IMR-90 (cell line): ENCODE measurements around the gene HCN3. TPM values are rescaled to one million over a fixed set of nuclear protein-coding genes. Genes with fewer than 3 reads are reported as not detected.

Experiments used
- ATAC-seq: fragments of 200-7000 bp; cut with Tn5 transposase; 2 replicates; pipeline ENCODE4 v1.9.1; 2020; ENCODE audit warnings: low read depth, mild to moderate bottlenecking, moderate library complexity
- BruUV-seq: library from RNA; stranded (reverse); fragments of 400-500 nt; replicated peaks from 2 replicates; lab custom pipeline; 2021; lab: Mats Ljungman, UMichigan
- CTCF ChIA-PET: fragments of 300-600 bp; formaldehyde crosslinking; extraction: SDS; loops from one replicate; lab custom pipeline; 2021; ENCODE audit warnings: antibody characterized with exemption; lab: Yijun Ruan, JAX
- POLR2A ChIA-PET: fragments of 300-600 bp; sonication (Branson Sonifier 250); formaldehyde crosslinking; loops from one replicate; lab custom pipeline; 2022; ENCODE audit warnings: antibody characterized with exemption; ENCODE audit not compliant: unreplicated experiment; lab: Charles Lee
- DNase-seq: peaks from one replicate; pipeline ENCODE4 v3.0.0; 2013
- H2AFZ ChIP-seq: replicated peaks from 2 replicates; pipeline ENCODE3; 2013; ENCODE audit warnings: low read length, mild to moderate bottlenecking; ENCODE audit not compliant: poor library complexity
- H2AK5ac ChIP-seq: 2 replicates; pipeline ENCODE4 v1.6.1; 2013; ENCODE audit warnings: low read depth, low read length, inconsistent platforms
- H2AK9ac ChIP-seq: replicated peaks from 2 replicates; pipeline ENCODE3; 2013; ENCODE audit warnings: mild to moderate bottlenecking, low read depth, low read length, moderate library complexity; ENCODE audit not compliant: poor library complexity
- H2BK120ac ChIP-seq: 2 replicates; pipeline ENCODE4 v1.6.1; 2013; ENCODE audit warnings: low read depth, low read length, inconsistent platforms
- H2BK15ac ChIP-seq: 3 replicates; pipeline ENCODE4 v1.6.1; 2013; ENCODE audit warnings: low read depth, low read length, inconsistent platforms
- H2BK20ac ChIP-seq: 2 replicates; pipeline ENCODE4 v1.6.1; 2013; ENCODE audit warnings: low read depth, mild to moderate bottlenecking, inconsistent platforms, low read length, moderate library complexity
- H2BK5ac ChIP-seq: 2 replicates; pipeline ENCODE4 v1.6.1; 2013; ENCODE audit warnings: mild to moderate bottlenecking, low read depth, low read length, inconsistent platforms; ENCODE audit not compliant: poor library complexity, severe bottlenecking
- H3K14ac ChIP-seq: replicated peaks from 2 replicates; pipeline ENCODE4 v1.6.1; 2013; ENCODE audit warnings: low read depth, low read length, inconsistent platforms
- H3K18ac ChIP-seq: 2 replicates; pipeline ENCODE4 v1.6.1; 2013; ENCODE audit warnings: low read depth, low read length, control low read depth
- H3K23ac ChIP-seq: 2 replicates; pipeline ENCODE4 v1.6.1; 2013; ENCODE audit warnings: low read depth, low read length, inconsistent platforms
- H3K27ac ChIP-seq: 2 replicates; pipeline ENCODE4 v1.5.1; 2013; ENCODE audit warnings: mild to moderate bottlenecking, control low read depth, low read length; ENCODE audit not compliant: insufficient read depth
- H3K27me3 ChIP-seq: 2 replicates; pipeline ENCODE4 v1.6.1; 2013; ENCODE audit warnings: low read length; ENCODE audit not compliant: control insufficient read depth, insufficient read depth
- H3K36me3 ChIP-seq: 2 replicates; pipeline ENCODE4 v1.6.1; 2013; ENCODE audit warnings: low read length, mixed read lengths; ENCODE audit not compliant: control insufficient read depth, insufficient read depth
- H3K4ac ChIP-seq: 2 replicates; pipeline ENCODE4 v1.6.1; 2013; ENCODE audit warnings: low read depth, low read length, inconsistent platforms
- H3K4me1 ChIP-seq: 2 replicates; pipeline ENCODE4 v1.6.1; 2013; ENCODE audit warnings: low read length, mixed read lengths; ENCODE audit not compliant: control insufficient read depth, insufficient read depth
- H3K4me2 ChIP-seq: 2 replicates; pipeline ENCODE4 v1.6.1; 2013; ENCODE audit warnings: low read depth, mild to moderate bottlenecking, control low read depth, low read length, moderate library complexity
- H3K4me3 ChIP-seq: 2 replicates; pipeline ENCODE4 v1.5.1; 2013; ENCODE audit warnings: low read depth, mild to moderate bottlenecking, control low read depth, low read length, moderate library complexity; ENCODE audit not compliant: insufficient read depth
- H3K56ac ChIP-seq: 2 replicates; pipeline ENCODE4 v1.6.1; 2013; ENCODE audit warnings: low read length, inconsistent platforms; ENCODE audit not compliant: insufficient read depth; ENCODE audit errors: extremely low read depth
- H3K79me1 ChIP-seq, 2 experiments: 2 replicates each; pipeline ENCODE4 v1.6.1; 2013; ENCODE audit warnings: low read length in 2 of 2, inconsistent platforms in 1 of 2, low read depth in 1 of 2
- H3K9ac ChIP-seq: 2 replicates; pipeline ENCODE4 v1.6.1; 2013; ENCODE audit warnings: low read depth, low read length, control low read depth
- H3K9me1 ChIP-seq: 2 replicates; pipeline ENCODE4 v1.6.1; 2013; ENCODE audit warnings: low read length, inconsistent platforms; ENCODE audit not compliant: insufficient read depth
- H3K9me3 ChIP-seq: 2 replicates; pipeline ENCODE4 v1.6.1; 2013; ENCODE audit warnings: low read length; ENCODE audit not compliant: control insufficient read depth, insufficient read depth
- H4K20me1 ChIP-seq: 2 replicates; pipeline ENCODE4 v1.6.1; 2013; ENCODE audit warnings: low read length, inconsistent platforms; ENCODE audit not compliant: insufficient read depth
- H4K5ac ChIP-seq: 2 replicates; pipeline ENCODE4 v1.6.1; 2013; ENCODE audit warnings: mild to moderate bottlenecking, low read depth, low read length, control low read depth
- H4K8ac ChIP-seq, 2 experiments: 2 replicates each; pipeline ENCODE4 v1.6.1; 2013; ENCODE audit warnings: low read depth in 2 of 2, low read length in 2 of 2, control low read depth in 1 of 2, inconsistent platforms in 1 of 2
- H4K91ac ChIP-seq: 2 replicates; pipeline ENCODE4 v1.6.1; 2013; ENCODE audit warnings: low read depth, low read length, inconsistent platforms; ENCODE audit not compliant: insufficient read depth
- BHLHE40 ChIP-seq: fragments of 150-350 bp; IDR thresholded peaks from 2 replicates; pipeline ENCODE4 v1.6.1; 2016; ENCODE audit warnings: mild to moderate bottlenecking, low read depth, low read length
- CEBPB ChIP-seq: IDR thresholded peaks from 2 replicates; pipeline ENCODE4 v1.6.1; 2012; ENCODE audit warnings: low read depth, low read length, improper control_type of control experiment
- CHD1 ChIP-seq: IDR thresholded peaks from 2 replicates; pipeline ENCODE4 v1.6.1; 2012; ENCODE audit warnings: low read depth, low read length, improper control_type of control experiment
- CTCF ChIP-seq: conservative IDR thresholded peaks from 2 replicates; pipeline ENCODE4 v1.5.1; 2012; ENCODE audit warnings: mild to moderate bottlenecking, low read depth, low read length, improper control_type of control experiment
- ELK1 ChIP-seq: fragments of 150-350 bp; IDR thresholded peaks from 2 replicates; pipeline ENCODE4 v1.6.1; 2016; ENCODE audit warnings: low read depth, mild to moderate bottlenecking, low read length, moderate library complexity, borderline replicate concordance
- FOS ChIP-seq: fragments of 150-350 bp; IDR thresholded peaks from 2 replicates; pipeline ENCODE4 v1.6.1; 2016; ENCODE audit warnings: low read depth, low read length
- MAFK ChIP-seq: IDR thresholded peaks from 2 replicates; pipeline ENCODE4 v1.6.1; 2012; ENCODE audit warnings: low read depth, low read length, improper control_type of control experiment
- MAZ ChIP-seq: IDR thresholded peaks from 2 replicates; pipeline ENCODE4 v1.6.1; 2012; ENCODE audit warnings: low read depth, mild to moderate bottlenecking, low read length, improper control_type of control experiment, moderate library complexity, borderline replicate concordance
- MXI1 ChIP-seq: IDR thresholded peaks from 2 replicates; pipeline ENCODE4 v1.6.1; 2012; ENCODE audit warnings: low read depth, mild to moderate bottlenecking, low read length, moderate library complexity, borderline replicate concordance
- NFE2L2 ChIP-seq: fragments of 150-350 bp; IDR thresholded peaks from 2 replicates; pipeline ENCODE4 v1.6.1; 2016; ENCODE audit warnings: low read depth, mild to moderate bottlenecking, low read length
- POLR2A ChIP-seq: IDR thresholded peaks from 2 replicates; pipeline ENCODE4 v1.6.1; 2012; ENCODE audit warnings: mild to moderate bottlenecking, low read depth, low read length
- RAD21 ChIP-seq: IDR thresholded peaks from 2 replicates; pipeline ENCODE4 v1.6.1; 2012; ENCODE audit warnings: low read length, improper control_type of control experiment
- RCOR1 ChIP-seq: IDR thresholded peaks from 2 replicates; pipeline ENCODE4 v1.6.1; 2012; ENCODE audit warnings: mild to moderate bottlenecking, low read length, improper control_type of control experiment; ENCODE audit not compliant: insufficient replicate concordance
- RFX5 ChIP-seq: IDR thresholded peaks from 2 replicates; pipeline ENCODE4 v1.8.0; 2012; ENCODE audit warnings: low read depth, mild to moderate bottlenecking, low read length, moderate library complexity
- SMC3 ChIP-seq: fragments of 150-350 bp; IDR thresholded peaks from 2 replicates; pipeline ENCODE4 v1.6.1; 2016; ENCODE audit warnings: low read depth, mild to moderate bottlenecking, antibody characterized with exemption, low read length, moderate library complexity
- USF2 ChIP-seq: fragments of 150-350 bp; IDR thresholded peaks from 2 replicates; pipeline ENCODE4 v1.6.1; 2017; ENCODE audit warnings: mild to moderate bottlenecking, antibody characterized with exemption, low read length, low read depth
- WGBS, 2 experiments: methylation state at CpG; one replicate each; pipeline versions ENCODE4 v1.1.5 to v1.1.7; 2013; ENCODE audit warnings: missing lambda C conversion rate in 2 of 2; ENCODE audit not compliant: insufficient read length in 1 of 2; ENCODE audit errors: extremely low coverage in 2 of 2; 5-methylcytosine and 5-hydroxymethylcytosine counted together
- dilution Hi-C: fragments of 300-500 bp; cut with HindIII; formaldehyde crosslinking; loops from one replicate; pipeline ENCODE4 v1.14.3; 2018; ENCODE audit warnings: low sequenced_read_pairs; ENCODE audit not compliant: unreplicated experiment
- in situ Hi-C: fragments of 300-500 bp; cut with MboI; formaldehyde crosslinking; loops from 3 replicates; pipeline ENCODE4 v1.14.3; 2019; ENCODE audit warnings: low sequenced_read_pairs, inconsistent platforms, mixed read lengths
- intact Hi-C: fragments of 100-400 bp; cut with micrococcal nuclease; formaldehyde crosslinking; loops from 2 replicates; pipeline ENCODE4 v1.10.0; 2022
- polyA plus RNA-seq, 3 experiments: library from polyadenylated mRNA; depleted of rRNA; stranded (reverse); fragments of >200 nt; gene quantifications; 2 replicates each; pipeline ENCODE4 v1.2.3, GENCODE V29; 2012; ENCODE audit warnings: low replicate concordance in 1 of 3
- total RNA-seq: library from RNA; depleted of rRNA; stranded (reverse); fragments of >200 nt; gene quantifications from 2 replicates; pipeline ENCODE4 v1.2.3, GENCODE V29; 2012

HCN3 gene
- total and polyA plus RNA-seq, 2 of the 4 experiments (the other 2 are of a cell fraction) = 0.36 to 2.7 TPM

- TF ChIP-seq CEBPB (no peak), SMC3 (no peak), RFX5 (no peak), MAFK (no peak), RAD21 (no peak), FOS (no peak), NFE2L2 (no peak), CHD1 (no peak), USF2 (no peak), BHLHE40 (no peak), MAZ (no peak), CTCF (no peak), RCOR1 (no peak), POLR2A (no peak), MXI1 (no peak), ELK1 (no peak)
- H3K4me3 ChIP-seq = no peak overlapping the region
These were observed 5.3 kb downstream of the HCN3 start for GRCh38 chr1:155282488-155283091.

More at GRCh38 chr1:155282488-155283091, 5.3 kb downstream of the HCN3 start:
- Histone ChIP-seq H3K56ac (no peak overlapping the region), H2BK5ac (no peak overlapping the region), H4K91ac (no peak overlapping the region), H3K9me3 (no peaks in the 10 kb centered on the region), H2BK15ac (no peak overlapping the region), H3K9me1 (peaks cover 5% of the 10 kb centered on the region; the same call in 1 of the 2 replicates), H3K14ac (no peak overlapping the region), H3K4me1 (peaks cover 1% of the 10 kb centered on the region; the same call in 1 of the 2 replicates), H2BK120ac (no peak overlapping the region), H3K4ac (no peak overlapping the region), H3K9ac (no peak overlapping the region), H3K36me3 (no peaks in the 10 kb centered on the region), H3K4me2 (no peak overlapping the region), H2AK9ac (no peak overlapping the region), H4K20me1 (no peaks in the 10 kb centered on the region; the same call in 1 of the 2 replicates), H2BK20ac (no peak overlapping the region), H4K8ac (no peak overlapping the region), H3K79me1 (peaks cover 0 to 8% of the 10 kb centered on the region in 2 experiments; a peak in 2 of 4 replicates), H3K18ac (no peak overlapping the region), H3K27me3 (no peaks in the 10 kb centered on the region), H3K27ac (peak overlapping the region; percentile 49; the same call in 1 of the 2 replicates), H2AFZ (no peak overlapping the region), H4K5ac (no peak overlapping the region), H2AK5ac (no peak overlapping the region), H3K23ac (no peak overlapping the region)
- in situ Hi-C loops = no loop called here
- ChIA-PET POLR2A (no interaction called here), CTCF (no interaction called here)
- ATAC-seq (no peak), DNase-seq (no peak)
- dilution Hi-C loops = no loop called here
- no TSS peak for BruUV-seq
- WGBS, 2 experiments = 100% methylated on average over 3 of the region's 29 CpGs; no CpG with 5 or more reads in 1 of the 2 experiments
- intact Hi-C loops = no loop called here
